ENCODE results near the gene LCN2. TPM values are rescaled to one million over a fixed set of nuclear protein-coding genes. Genes with fewer than 3 reads are reported as not detected.

Gene LCN2
- total RNA-seq, 1 experiment from 2014 or later: 1.3 TPM

- ATAC-seq (no peak), DNase-seq (ENCODE audit: low spot score) (no peak)
- peak; percentile 73 for TF ChIP-seq GABPB1 (CRISPR knock-in tag; IDR thresholded peaks at IDR 0.05)
- TF ChIP-seq ZSCAN18 (CRISPR knock-in tag; IDR thresholded peaks at IDR 0.05): no peak
- H3K4me3 Mint-ChIP-seq: no peak overlapping the region
- peaks cover 11% of the 10 kb centered on the region for H3K36me3 Mint-ChIP-seq
- POLR2A ChIA-PET: interaction anchor here (0.5 kb wide), 1 partner anchor 183 kb away, joined by 3 read pairs; no protein-coding TSS in a partner anchor
- CTCF ChIA-PET: interaction anchor here (0.6 to 4.3 kb wide), 4 partner anchors 9 to 160 kb away, joined by 3 to 32 read pairs (median 3); no protein-coding TSS in a partner anchor
- no peak overlapping the region for H3K27ac Mint-ChIP-seq
- H3K4me1 Mint-ChIP-seq: peaks cover 10% of the 10 kb centered on the region
- H3K27me3 Mint-ChIP-seq (ENCODE audit: low read depth): no peaks in the 10 kb centered on the region
- peaks cover 3% of the 10 kb centered on the region; the same call in 1 of the 2 replicates for H3K9me3 Mint-ChIP-seq
Observed at GRCh38 chr9:128115187-128116103, 33.8 kb upstream of the LCN2 start.

- Mint-ChIP-seq H3K36me3 (peaks cover 12% of the 10 kb centered on the region), H3K27ac (no peak overlapping the region), H3K4me3 (no peak overlapping the region), H3K27me3 (ENCODE audit: low read depth) (no peaks in the 10 kb centered on the region), H3K9me3 (peaks cover 3% of the 10 kb centered on the region; the same call in 1 of the 2 replicates), H3K4me1 (peaks cover 10% of the 10 kb centered on the region)
- DNase-seq (ENCODE audit: low spot score) (no peak), ATAC-seq (no peak)
- TF ChIP-seq E2F4 (CRISPR knock-in tag; IDR thresholded peaks at IDR 0.05; ENCODE audit: borderline replicate concordance, low read depth): no peak
- peak; percentile 72; the same call in 1 of the 2 replicates for TF ChIP-seq ZNF121 (CRISPR knock-in tag; IDR thresholded peaks at IDR 0.05)
- ChIA-PET CTCF (interaction anchor here (0.6 to 4.3 kb wide), 9 partner anchors 8 to 292 kb away, joined by 3 to 36 read pairs (median 7); partner anchors contain the start of genes LCN2 and PIP5KL1), POLR2A (interaction anchor here (0.6 kb wide), 1 partner anchor 190 kb away, joined by 3 read pairs; no protein-coding TSS in a partner anchor)
Observed at GRCh38 chr9:128116104-128117083, 32.9 kb upstream of the LCN2 start.

- peaks cover 10% of the 10 kb centered on the region for H3K4me1 Mint-ChIP-seq
- peaks cover 3% of the 10 kb centered on the region; the same call in 1 of the 2 replicates for H3K9me3 Mint-ChIP-seq
- H3K27me3 Mint-ChIP-seq (ENCODE audit: low read depth): no peaks in the 10 kb centered on the region
- H3K27ac Mint-ChIP-seq: 0 out of 2 replicates have a peak overlapping the region, but pooled peaks have one; percentile 63
- POLR2A ChIA-PET: interaction anchor here (0.6 to 1.0 kb wide), 3 partner anchors 10 to 286 kb away, joined by 3 to 4 read pairs (median 3); no protein-coding TSS in a partner anchor
- DNase-seq (ENCODE audit: low spot score) (peak; percentile 98), ATAC-seq (peak; percentile 87)
- CTCF ChIA-PET: interaction anchor here (0.5 to 2.8 kb wide), 122 partner anchors 8 to 1568 kb away, joined by 3 to 73 read pairs (median 5); partner anchors contain the start of genes BBLN, CIZ1, DNM1 and ENG
- peak overlapping the region; percentile 50 for H3K4me3 Mint-ChIP-seq
- peaks cover 19% of the 10 kb centered on the region for H3K36me3 Mint-ChIP-seq
- TF ChIP-seq GTF2I (CRISPR knock-in tag; conservative IDR thresholded peaks at IDR 0.05) (peak; percentile 53; the same call in 1 of the 2 replicates), GABPB1 (CRISPR knock-in tag; IDR thresholded peaks at IDR 0.05) (peak; percentile 60; the same call in 1 of the 2 replicates), MXD4 (CRISPR knock-in tag; IDR thresholded peaks at IDR 0.05; ENCODE audit: borderline replicate concordance) (no peak), NFE2L1 (CRISPR knock-in tag; IDR thresholded peaks at IDR 0.05) (peak; percentile 26; the same call in 1 of the 2 replicates), FOXP4 (CRISPR knock-in tag; IDR thresholded peaks at IDR 0.05) (peak; percentile 32; the same call in 1 of the 2 replicates), FOXK1 (CRISPR knock-in tag; IDR thresholded peaks at IDR 0.05) (peak; percentile 69; the same call in 1 of the 2 replicates), HMGXB4 (CRISPR knock-in tag; IDR thresholded peaks at IDR 0.05) (peak; percentile 94), SP1 (CRISPR knock-in tag; conservative IDR thresholded peaks at IDR 0.05) (peak; percentile 61)
- TF ChIP-seq, protein P1, sequence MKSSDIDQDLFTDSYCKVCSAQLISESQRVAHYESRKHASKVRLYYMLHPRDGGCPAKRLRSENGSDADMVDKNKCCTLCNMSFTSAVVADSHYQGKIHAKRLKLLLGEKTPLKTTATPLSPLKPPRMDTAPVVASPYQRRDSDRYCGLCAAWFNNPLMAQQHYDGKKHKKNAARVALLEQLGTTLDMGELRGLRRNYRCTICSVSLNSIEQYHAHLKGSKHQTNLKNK (CRISPR knock-in tag; IDR thresholded peaks at IDR 0.05): no peak
- TF ChIP-seq, protein P2, sequence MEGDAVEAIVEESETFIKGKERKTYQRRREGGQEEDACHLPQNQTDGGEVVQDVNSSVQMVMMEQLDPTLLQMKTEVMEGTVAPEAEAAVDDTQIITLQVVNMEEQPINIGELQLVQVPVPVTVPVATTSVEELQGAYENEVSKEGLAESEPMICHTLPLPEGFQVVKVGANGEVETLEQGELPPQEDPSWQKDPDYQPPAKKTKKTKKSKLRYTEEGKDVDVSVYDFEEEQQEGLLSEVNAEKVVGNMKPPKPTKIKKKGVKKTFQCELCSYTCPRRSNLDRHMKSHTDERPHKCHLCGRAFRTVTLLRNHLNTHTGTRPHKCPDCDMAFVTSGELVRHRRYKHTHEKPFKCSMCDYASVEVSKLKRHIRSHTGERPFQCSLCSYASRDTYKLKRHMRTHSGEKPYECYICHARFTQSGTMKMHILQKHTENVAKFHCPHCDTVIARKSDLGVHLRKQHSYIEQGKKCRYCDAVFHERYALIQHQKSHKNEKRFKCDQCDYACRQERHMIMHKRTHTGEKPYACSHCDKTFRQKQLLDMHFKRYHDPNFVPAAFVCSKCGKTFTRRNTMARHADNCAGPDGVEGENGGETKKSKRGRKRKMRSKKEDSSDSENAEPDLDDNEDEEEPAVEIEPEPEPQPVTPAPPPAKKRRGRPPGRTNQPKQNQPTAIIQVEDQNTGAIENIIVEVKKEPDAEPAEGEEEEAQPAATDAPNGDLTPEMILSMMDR (IDR thresholded peaks at IDR 0.05): peak; percentile 100
Observed at GRCh38 chr9:128117613-128118471, 31.4 kb upstream of the LCN2 start.

Data from WTC11 (cell line).